NCI-H2107 treated with DMSO at 0.1 percent for 48 hours (cell line): ENCODE results near the gene SLC16A8.
"Not testable (repeated sequence)": the region's sequence is repeated elsewhere in the genome, so short reads cannot be mapped to it uniquely, and the experiment has no call there.

ENCODE experiments used
- DNase-seq: peaks from one replicate; lab custom pipeline; 2025; ENCODE audit not compliant: unreplicated experiment; lab: John Stamatoyannopoulos, UW

SLC16A8 gene

GRCh38 chr22:38086942-38087341 is 3.0 kb upstream of the SLC16A8 start:
- DNase-seq = no peak

GRCh38 chr22:38086001-38086845 is 2.2 kb upstream of the SLC16A8 start:
- DNase-seq = no peak

GRCh38 chr22:38085501-38085900 is 1.5 kb upstream of the SLC16A8 start:
- DNase-seq = no peak

- DNase-seq = no peak
Observed at GRCh38 chr22:38085056-38085455, 1.1 kb upstream of the SLC16A8 start.

DNA sequence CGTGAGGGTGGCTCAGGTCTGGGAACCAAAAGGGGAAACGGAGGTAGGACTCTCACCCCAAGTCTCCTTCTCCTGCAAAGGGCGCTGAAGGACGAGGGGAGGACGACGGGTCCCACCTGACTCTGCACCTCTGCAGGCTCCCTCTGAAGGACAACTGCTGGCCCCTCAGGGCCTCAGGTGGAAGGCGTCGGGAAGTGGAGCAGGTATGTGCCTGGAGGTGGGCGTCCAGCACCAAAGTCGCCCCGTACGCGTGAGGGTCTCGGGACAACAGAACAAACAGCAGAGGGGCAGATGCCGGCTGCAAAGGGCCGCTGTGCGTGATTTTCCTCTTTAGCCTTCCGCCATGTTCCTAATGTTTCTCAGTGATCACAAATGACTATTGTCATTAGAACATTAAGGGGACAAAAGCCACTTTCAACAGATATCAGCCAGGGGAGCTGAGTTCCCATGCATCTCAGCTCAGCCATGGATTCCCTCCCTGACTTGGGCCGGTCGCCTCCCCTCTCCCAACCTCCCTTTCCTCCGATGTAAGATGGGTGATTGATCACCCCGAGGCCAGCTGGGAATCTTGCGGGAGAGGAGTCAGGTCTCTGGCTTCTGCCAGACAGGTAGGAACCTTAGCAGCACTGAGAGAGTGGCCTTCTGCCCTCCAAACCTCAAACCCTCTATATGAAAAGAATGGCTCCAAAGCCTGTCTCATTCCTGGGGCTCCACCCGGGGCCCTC is 836 bp downstream of the SLC16A8 start:
- no peak for DNase-seq

- no peak for DNase-seq
Observed at GRCh38 chr22:38081941-38082828, 1.8 kb downstream of the SLC16A8 start.

DNA sequence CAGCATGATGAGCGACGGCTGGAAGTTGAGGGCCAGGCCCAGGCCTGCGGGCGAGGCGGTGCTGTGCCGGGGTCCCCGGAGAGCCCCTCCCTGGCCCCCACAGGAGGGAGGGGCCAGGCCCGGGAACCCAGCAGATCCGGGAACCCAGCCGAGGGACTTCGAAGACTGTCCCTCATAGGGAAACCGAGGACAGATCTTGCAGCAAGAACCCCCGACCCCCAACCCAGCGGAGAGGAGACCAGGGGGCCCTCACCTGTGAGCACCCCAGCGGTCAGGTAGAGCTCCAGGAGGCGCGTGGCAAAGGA is 2.4 kb downstream of the SLC16A8 start:
- DNase-seq = no peak

- no peak for DNase-seq
Observed at GRCh38 chr22:38080850-38081635, 2.9 kb downstream of the SLC16A8 start.

DNA sequence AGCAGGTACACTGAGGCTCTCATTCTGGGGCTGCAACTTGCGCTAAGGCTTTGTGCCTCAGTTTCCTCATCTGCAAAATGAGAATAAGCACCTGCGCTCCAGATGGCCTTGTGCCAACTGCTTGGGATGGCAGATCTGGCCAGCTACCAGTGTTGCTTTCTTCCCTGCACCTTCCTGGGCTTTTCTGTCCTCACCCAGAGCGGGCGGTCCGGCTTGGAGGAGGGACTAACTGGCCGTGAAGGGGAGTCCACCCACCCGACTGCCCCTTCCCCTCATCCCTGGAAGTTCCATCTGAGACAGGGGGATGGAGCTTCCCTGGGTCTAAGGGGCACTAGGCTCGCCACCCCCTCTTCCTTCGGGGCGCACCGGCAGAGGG is 3.5 kb downstream of the SLC16A8 start:
- DNase-seq = no peak

GRCh38 chr22:38079804-38080203 is 4.2 kb downstream of the SLC16A8 start:
- no peak for DNase-seq

- not testable (repeated sequence) for DNase-seq
Observed at GRCh38 chr22:38079208-38079607, 4.8 kb downstream of the SLC16A8 start.

DNA sequence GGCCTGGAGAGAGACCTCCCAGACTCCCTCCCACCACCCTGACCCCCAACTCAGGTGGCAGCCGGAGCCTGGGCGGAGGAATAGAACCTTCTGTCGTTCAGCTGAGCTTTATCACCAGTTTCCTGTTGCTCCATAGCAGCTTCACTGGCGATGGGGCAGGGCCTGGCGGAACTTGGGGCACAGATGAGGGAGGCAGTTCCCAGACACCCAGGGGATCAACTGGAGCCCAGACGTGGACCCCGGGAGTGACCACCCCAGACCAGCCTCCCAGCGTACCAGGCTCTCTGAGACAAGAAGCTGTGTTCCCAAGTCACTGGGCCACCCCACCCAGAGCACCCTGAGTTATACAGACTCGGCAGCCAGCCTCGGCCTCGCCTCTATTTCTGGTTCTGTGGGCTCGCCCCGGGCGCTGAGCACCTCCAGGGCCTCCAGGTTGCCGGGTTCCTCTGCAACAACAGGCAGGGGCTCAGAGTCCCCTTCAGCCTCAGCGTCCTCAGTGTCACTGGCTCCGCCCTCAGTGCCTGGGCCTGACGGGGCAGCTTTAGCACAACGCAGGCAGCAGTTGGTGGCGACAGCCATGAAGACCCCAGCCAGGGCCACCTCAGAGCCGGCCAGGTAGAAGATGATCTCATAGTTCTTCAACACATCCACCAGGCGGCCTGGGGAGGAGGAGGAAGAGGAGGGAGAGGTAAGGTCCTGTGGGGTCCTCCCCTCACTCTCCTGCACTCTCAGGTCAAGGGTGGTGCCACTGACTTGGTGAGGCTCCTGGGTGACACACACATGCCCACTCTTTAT is 5.7 kb downstream of the SLC16A8 start:
- DNase-seq = no peak

GRCh38 chr22:38077595-38077994 is 6.4 kb downstream of the SLC16A8 start:
- DNase-seq = no peak

DNA sequence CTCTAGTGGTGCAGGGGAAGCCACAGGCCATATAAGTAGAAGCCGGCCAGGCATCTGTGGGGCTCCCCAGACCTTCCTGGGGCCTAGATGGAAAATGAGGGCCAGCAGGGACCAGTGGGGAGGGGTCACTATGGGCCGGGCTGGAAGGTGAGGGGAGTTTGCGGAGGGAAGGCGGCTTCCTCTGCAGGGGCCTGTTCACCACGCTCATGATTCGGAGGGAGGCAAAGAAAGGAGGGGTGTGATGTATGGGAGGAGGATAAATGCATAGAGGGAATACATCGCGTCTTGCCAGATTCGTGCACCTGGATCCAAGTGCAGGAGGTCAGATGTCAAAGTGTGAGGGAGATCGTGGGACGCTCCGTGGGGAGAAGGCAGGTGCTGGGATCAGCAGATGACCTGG is 6.9 kb downstream of the SLC16A8 start:
- no peak for DNase-seq

DNA sequence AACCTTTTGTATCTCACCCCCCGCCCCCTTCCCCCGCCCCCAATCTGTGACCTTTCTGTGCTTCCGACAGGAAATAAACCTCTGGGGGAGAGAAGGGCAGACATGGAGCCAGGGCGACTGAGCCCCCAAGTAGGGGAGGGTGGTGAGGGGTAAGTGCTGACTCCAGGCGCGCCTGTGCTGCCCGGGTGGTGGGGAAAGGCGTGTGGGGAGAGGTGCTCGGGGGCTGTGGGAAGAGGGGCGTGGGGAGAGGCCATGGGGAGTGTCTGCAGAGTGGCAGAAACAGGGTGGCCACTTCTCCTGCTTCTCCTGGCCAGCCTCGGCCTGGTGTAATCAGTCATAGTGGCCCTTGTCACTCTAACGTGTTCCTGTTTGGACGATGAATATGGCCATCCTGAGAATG is 8.0 kb downstream of the SLC16A8 start:
- no peak for DNase-seq

- no peak for DNase-seq
Observed at GRCh38 chr22:38075105-38075825, 8.7 kb downstream of the SLC16A8 start.

GRCh38 chr22:38074181-38075104 is 9.5 kb downstream of the SLC16A8 start:
- DNase-seq = no peak
